ENCODE data around the gene APOC3. TPM values are rescaled to one million over a fixed set of nuclear protein-coding genes. Genes with fewer than 3 reads are reported as not detected.

Gene APOC3
- total and polyA plus RNA-seq, 2 donors from 2014 or later = 35.6 TPM; not detected in 1

DNA sequence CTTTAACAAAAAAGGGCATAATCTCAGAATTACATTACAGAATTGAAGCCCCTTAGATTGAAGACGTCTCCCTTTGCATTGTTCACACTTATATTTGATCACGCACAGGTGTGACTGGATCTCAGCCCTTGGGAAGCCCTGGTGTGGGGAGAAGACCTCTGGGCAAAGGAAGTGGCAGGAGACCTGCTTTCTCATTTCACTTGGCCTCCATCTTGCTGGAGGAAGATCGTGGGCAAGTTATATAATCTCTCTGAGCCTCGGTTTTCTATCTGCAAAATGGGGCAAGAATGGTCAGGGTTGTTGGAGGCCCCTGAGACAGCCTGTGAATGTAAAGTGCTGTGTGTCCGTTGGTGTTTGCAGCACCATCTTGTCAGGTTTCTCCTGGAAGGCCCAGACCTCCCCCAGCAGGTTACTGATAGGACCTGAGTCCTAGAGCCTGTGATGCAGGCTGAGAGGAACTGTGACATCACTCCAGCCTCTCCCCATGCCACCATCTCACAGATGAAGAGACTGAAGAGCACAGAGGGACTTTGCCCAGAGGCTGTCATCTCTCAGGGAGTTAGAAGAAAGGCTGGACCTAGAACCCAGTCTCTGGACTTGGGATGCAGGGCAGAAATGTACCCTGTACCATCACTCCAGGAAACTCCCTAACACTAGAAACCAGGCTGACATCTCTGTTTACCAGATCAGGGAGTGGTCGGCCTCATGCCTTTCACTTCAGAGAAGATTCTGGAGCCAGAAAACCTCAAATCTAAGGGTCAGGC is 8.8 kb downstream of the APOC3 start:
- peaks cover 0 to 7% (median 0%) of the 10 kb centered on the region in 3 donors for H3K36me3 ChIP-seq (ENCODE audit: control insufficient read depth in 2 of 3, insufficient read depth in 3 of 3, low read length in 3 of 3)
- H3K9me3 ChIP-seq (ENCODE audit: control insufficient read depth in 2 of 3, insufficient read depth in 1 of 3, low read length in 3 of 3) = no peaks in the 10 kb centered on the region
- no peak overlapping the region for H3K9ac ChIP-seq (ENCODE audit: low read length in 3 of 3)
- H3K27me3 ChIP-seq (ENCODE audit: control insufficient read depth, insufficient read depth, low read length) = no peaks in the 10 kb centered on the region
- no peak overlapping the region for H3K4me3 ChIP-seq (ENCODE audit: low read length in 3 of 3)
- TF ChIP-seq, protein P1, sequence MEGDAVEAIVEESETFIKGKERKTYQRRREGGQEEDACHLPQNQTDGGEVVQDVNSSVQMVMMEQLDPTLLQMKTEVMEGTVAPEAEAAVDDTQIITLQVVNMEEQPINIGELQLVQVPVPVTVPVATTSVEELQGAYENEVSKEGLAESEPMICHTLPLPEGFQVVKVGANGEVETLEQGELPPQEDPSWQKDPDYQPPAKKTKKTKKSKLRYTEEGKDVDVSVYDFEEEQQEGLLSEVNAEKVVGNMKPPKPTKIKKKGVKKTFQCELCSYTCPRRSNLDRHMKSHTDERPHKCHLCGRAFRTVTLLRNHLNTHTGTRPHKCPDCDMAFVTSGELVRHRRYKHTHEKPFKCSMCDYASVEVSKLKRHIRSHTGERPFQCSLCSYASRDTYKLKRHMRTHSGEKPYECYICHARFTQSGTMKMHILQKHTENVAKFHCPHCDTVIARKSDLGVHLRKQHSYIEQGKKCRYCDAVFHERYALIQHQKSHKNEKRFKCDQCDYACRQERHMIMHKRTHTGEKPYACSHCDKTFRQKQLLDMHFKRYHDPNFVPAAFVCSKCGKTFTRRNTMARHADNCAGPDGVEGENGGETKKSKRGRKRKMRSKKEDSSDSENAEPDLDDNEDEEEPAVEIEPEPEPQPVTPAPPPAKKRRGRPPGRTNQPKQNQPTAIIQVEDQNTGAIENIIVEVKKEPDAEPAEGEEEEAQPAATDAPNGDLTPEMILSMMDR (IDR thresholded peaks at IDR 0.05; ENCODE audit: borderline replicate concordance, extremely low read depth, insufficient read depth) = no peak
- intact Hi-C loops (cut with DNase I) = no loop called here
- DNase-seq = no peak
- peaks cover 0 to 15% (median 8%) of the 10 kb centered on the region in 3 donors for H3K4me1 ChIP-seq (ENCODE audit: control insufficient read depth in 2 of 3, insufficient read depth in 2 of 3, low read depth in 1 of 3, low read length in 3 of 3)
- no peak for FAIRE-seq
- H3K27ac ChIP-seq (ENCODE audit: low read depth in 2 of 2, low read length in 2 of 2) = no peak overlapping the region

DNA sequence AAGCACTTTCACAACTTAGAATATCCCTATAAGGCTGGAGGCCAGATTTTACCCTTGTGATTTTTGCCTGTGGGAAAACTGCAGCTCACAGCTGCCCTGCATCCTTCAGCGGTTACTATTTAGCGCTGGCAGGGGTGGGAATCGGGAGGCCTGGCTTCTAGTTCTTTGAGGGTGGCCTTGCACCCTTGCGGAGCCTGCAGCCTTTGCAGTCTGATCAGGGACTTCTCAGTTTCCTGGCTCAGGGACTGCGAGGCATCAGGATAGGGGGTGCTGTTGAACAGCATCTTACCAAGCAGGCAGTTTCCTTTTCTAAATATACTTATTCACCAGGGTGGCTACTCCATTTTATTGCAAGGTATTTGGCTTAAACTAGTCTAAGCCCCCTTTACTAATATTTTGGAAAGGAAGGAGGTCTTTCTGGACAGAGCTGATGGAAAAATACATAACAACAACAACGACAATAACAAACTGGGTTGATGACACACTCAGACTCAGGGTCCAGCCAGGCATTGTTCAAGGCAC is 10.6 kb downstream of the APOC3 start:
- Histone ChIP-seq H3K4me1 (ENCODE audit: control insufficient read depth in 2 of 3, insufficient read depth in 2 of 3, low read depth in 1 of 3, low read length in 3 of 3) (peaks cover 0 to 13% (median 8%) of the 10 kb centered on the region in 3 donors), H3K36me3 (ENCODE audit: control insufficient read depth in 2 of 3, insufficient read depth in 3 of 3, low read length in 3 of 3) (peaks cover 0 to 9% (median under 1%) of the 10 kb centered on the region in 3 donors), H3K9ac (ENCODE audit: low read length in 3 of 3) (no peak overlapping the region), H3K27ac (ENCODE audit: low read depth in 2 of 2, low read length in 2 of 2) (no peak overlapping the region), H3K4me3 (ENCODE audit: low read length in 3 of 3) (no peak overlapping the region), H3K9me3 (ENCODE audit: control insufficient read depth in 2 of 3, insufficient read depth in 1 of 3, low read length in 3 of 3) (no peaks in the 10 kb centered on the region), H3K27me3 (ENCODE audit: control insufficient read depth, insufficient read depth, low read length) (no peaks in the 10 kb centered on the region)
- intact Hi-C loops (cut with DNase I) = no loop called here
- DNase-seq = no peak
- TF ChIP-seq, protein P1 (IDR thresholded peaks at IDR 0.05; ENCODE audit: borderline replicate concordance, extremely low read depth, insufficient read depth) = no peak
- FAIRE-seq = no peak

DNA sequence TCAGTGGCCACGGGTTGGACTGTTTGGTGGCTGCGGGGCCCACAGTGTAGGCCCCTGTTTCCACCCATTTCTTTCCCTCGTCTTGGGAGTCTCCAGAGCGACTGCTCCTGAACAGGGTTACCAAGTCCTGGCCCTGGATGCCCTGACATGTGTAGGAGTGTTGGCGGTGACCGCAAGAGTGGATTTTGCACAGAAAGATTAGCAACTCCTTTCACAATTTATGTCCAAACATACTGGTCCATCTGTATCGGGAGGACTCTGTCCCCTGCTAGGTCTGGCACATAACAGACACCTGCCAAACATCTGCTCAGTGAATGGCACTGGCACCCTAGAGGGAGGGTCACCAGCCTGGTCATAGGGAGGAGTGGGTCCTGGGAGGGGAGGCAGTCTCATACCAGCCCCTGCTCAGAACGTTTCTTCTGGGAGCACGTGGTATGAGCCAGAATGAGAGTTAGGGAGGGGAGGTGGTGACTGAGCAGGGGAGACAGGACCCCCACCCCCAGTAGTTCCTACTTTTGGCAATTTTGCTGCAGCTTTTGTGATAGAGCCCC is 11.1 kb downstream of the APOC3 start:
- intact Hi-C loops (cut with DNase I) = no loop called here
- FAIRE-seq (no peak), DNase-seq (no peak)
- Histone ChIP-seq H3K36me3 (ENCODE audit: control insufficient read depth in 2 of 3, insufficient read depth in 3 of 3, low read length in 3 of 3) (peaks cover 0 to 9% (median 6%) of the 10 kb centered on the region in 3 donors), H3K27ac (ENCODE audit: low read depth in 2 of 2, low read length in 2 of 2) (no peak overlapping the region), H3K4me3 (ENCODE audit: low read length in 3 of 3) (no peak overlapping the region), H3K4me1 (ENCODE audit: control insufficient read depth in 2 of 3, insufficient read depth in 2 of 3, low read depth in 1 of 3, low read length in 3 of 3) (peaks cover 0 to 9% (median 8%) of the 10 kb centered on the region in 3 donors), H3K9me3 (ENCODE audit: control insufficient read depth in 2 of 3, insufficient read depth in 1 of 3, low read length in 3 of 3) (no peaks in the 10 kb centered on the region), H3K27me3 (ENCODE audit: control insufficient read depth, insufficient read depth, low read length) (no peaks in the 10 kb centered on the region), H3K9ac (ENCODE audit: low read length in 3 of 3) (no peak overlapping the region)
- TF ChIP-seq, protein P1 (IDR thresholded peaks at IDR 0.05; ENCODE audit: borderline replicate concordance, extremely low read depth, insufficient read depth) = no peak

Measured in kidney (tissue), 14 donors.